ELF-1 (cell line): ENCODE results near the gene ARPC2.
"Not testable (repeated sequence)": the region's sequence is repeated elsewhere in the genome, so short reads cannot be mapped to it uniquely, and the experiment has no call there.

Experiments
- DNase-seq: peaks from one replicate; pipeline ENCODE4 v3.0.0-alpha.2; 2016; ENCODE audit warnings: low read depth, low spot score

The ARPC2 gene

GRCh38 chr2:218270721-218271486, 53.9 kb downstream of the ARPC2 start:
- peak; percentile 58 for DNase-seq

- DNase-seq, result no peak
These were observed 54.5 kb downstream of the ARPC2 start for GRCh38 chr2:218271487-218271797.

- DNase-seq, result no peak
These were observed 55.0 kb downstream of the ARPC2 start for GRCh38 chr2:218271865-218272530.

GRCh38 chr2:218272531-218273212, 55.7 kb downstream of the ARPC2 start:
- peak; percentile 94 for DNase-seq

- not testable (repeated sequence) for DNase-seq
These were observed 56.4 kb downstream of the ARPC2 start for GRCh38 chr2:218273214-218273907.

- no peak for DNase-seq
These were observed 56.9 kb downstream of the ARPC2 start for GRCh38 chr2:218273908-218274249.

GRCh38 chr2:218274586-218274985, 57.6 kb downstream of the ARPC2 start:
- no peak for DNase-seq

- DNase-seq, result no peak
These were observed 58.5 kb downstream of the ARPC2 start for GRCh38 chr2:218275371-218276072.

GRCh38 chr2:218276986-218277755, 60.2 kb downstream of the ARPC2 start:
- no peak for DNase-seq

GRCh38 chr2:218277921-218278320, 60.9 kb downstream of the ARPC2 start:
- no peak for DNase-seq

GRCh38 chr2:218278531-218279360, 61.8 kb downstream of the ARPC2 start:
- no peak for DNase-seq

- DNase-seq, result no peak
These were observed 63.4 kb downstream of the ARPC2 start for GRCh38 chr2:218280260-218280870.

- DNase-seq, result no peak
These were observed 64.5 kb downstream of the ARPC2 start for GRCh38 chr2:218281449-218281848.

GRCh38 chr2:218282173-218282991, 65.4 kb downstream of the ARPC2 start:
- DNase-seq, result peak; percentile 80

- DNase-seq, result peak; percentile 53
These were observed 67.3 kb downstream of the ARPC2 start for GRCh38 chr2:218284106-218284811.

GRCh38 chr2:218285604-218286003, 68.6 kb downstream of the ARPC2 start:
- no peak for DNase-seq

- DNase-seq, result peak; percentile 94
These were observed 69.8 kb downstream of the ARPC2 start for GRCh38 chr2:218286570-218287459.
